ENCODE data around the gene SERPINB6. TPM values are rescaled to one million over a fixed set of nuclear protein-coding genes. Genes with fewer than 3 reads are reported as not detected.
"Not testable (repeated sequence)": the region's sequence is repeated elsewhere in the genome, so short reads cannot be mapped to it uniquely, and the experiment has no call there.

Gene SERPINB6
- total RNA-seq, 1 donor from 2014 or later: 93.8 TPM

DNA sequence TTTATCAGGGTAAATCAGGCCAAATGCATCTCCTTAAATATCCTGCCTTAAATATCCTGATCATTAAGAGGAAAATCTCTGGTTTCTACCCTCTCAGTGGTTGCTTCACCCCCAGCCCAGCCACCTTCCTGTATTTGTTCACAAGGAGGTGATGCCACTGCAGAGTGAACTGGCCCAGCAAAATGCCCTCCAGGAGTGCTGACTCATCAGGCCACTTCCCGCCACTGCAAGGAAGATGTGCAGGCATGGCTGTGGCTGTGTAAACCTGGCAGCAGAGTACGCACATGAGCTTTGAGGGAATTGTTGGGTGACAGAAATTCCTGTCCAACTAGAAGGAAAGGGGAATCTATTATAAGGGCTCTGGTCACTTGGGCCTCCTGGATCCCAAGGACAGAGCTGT lies 42.1 kb upstream of the SERPINB6 start:
- DNase-seq (ENCODE audit: extremely low spot score in 2 of 2): no peak
- no peaks in the 10 kb centered on the region for H3K27me3 ChIP-seq
- no peaks in the 10 kb centered on the region for H3K9me3 ChIP-seq
- no peak overlapping the region for H3K4me3 ChIP-seq
- peaks cover 0 to 60% of the 10 kb centered on the region in 2 donors for H3K36me3 ChIP-seq
- no peaks in the 10 kb centered on the region for H3K4me1 ChIP-seq
- TF ChIP-seq POLR2A (IDR thresholded peaks at IDR 0.05): no peak
- no peak for TF ChIP-seq CTCF (IDR thresholded peaks at IDR 0.05)
- no peak for TF ChIP-seq POLR2AphosphoS5 (IDR thresholded peaks at IDR 0.05; ENCODE audit: insufficient read depth in 1 of 2, low read depth in 1 of 2)
- H3K27ac ChIP-seq: no peak overlapping the region
- intact Hi-C loops (cut with DNase I): no loop called here

GRCh38 chr6:3011592-3011991 lies 40.2 kb upstream of the SERPINB6 start:
- TF ChIP-seq POLR2A (IDR thresholded peaks at IDR 0.05): no peak
- TF ChIP-seq CTCF (IDR thresholded peaks at IDR 0.05): no peak
- no peak for TF ChIP-seq POLR2AphosphoS5 (IDR thresholded peaks at IDR 0.05; ENCODE audit: insufficient read depth in 1 of 2, low read depth in 1 of 2)
- H3K27ac ChIP-seq: no peak overlapping the region
- DNase-seq (ENCODE audit: extremely low spot score in 2 of 2): no peak
- H3K27me3 ChIP-seq: no peaks in the 10 kb centered on the region
- H3K36me3 ChIP-seq: peaks cover 0 to 64% of the 10 kb centered on the region in 2 donors
- intact Hi-C loops (cut with DNase I): no loop called here
- H3K4me3 ChIP-seq: no peak overlapping the region
- no peaks in the 10 kb centered on the region for H3K4me1 ChIP-seq
- H3K9me3 ChIP-seq: no peaks in the 10 kb centered on the region

DNA sequence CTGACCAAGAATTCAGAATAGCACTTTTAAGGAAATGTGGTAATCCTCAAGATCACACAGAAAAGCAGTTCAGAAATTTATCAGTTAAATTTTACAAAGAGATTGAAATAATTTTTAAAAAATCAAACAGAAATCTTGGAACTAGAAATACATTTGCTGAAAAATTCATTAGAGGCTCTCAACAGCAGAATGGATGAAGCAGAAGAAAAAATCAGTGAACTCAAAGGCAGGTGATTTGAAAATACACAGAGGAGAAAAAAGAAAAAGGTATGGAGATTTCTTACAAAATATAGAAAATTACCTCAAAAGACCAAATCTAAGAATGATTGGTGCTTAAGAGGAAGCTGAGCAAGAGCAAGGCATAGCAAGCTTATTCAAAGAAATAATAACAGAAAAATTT lies 39.8 kb upstream of the SERPINB6 start:
- Histone ChIP-seq H3K4me3 (no peak overlapping the region), H3K36me3 (peaks cover 0 to 65% of the 10 kb centered on the region in 2 donors), H3K9me3 (no peaks in the 10 kb centered on the region), H3K27me3 (no peaks in the 10 kb centered on the region), H3K4me1 (no peaks in the 10 kb centered on the region), H3K27ac (no peak overlapping the region)
- TF ChIP-seq POLR2AphosphoS5 (IDR thresholded peaks at IDR 0.05; ENCODE audit: insufficient read depth in 1 of 2, low read depth in 1 of 2): no peak
- TF ChIP-seq CTCF (IDR thresholded peaks at IDR 0.05): no peak
- TF ChIP-seq POLR2A (IDR thresholded peaks at IDR 0.05): no peak
- intact Hi-C loops (cut with DNase I): no loop called here
- DNase-seq (ENCODE audit: extremely low spot score in 2 of 2): no peak

GRCh38 chr6:3009930-3010329 lies 38.6 kb upstream of the SERPINB6 start:
- no peak for TF ChIP-seq POLR2AphosphoS5 (IDR thresholded peaks at IDR 0.05; ENCODE audit: insufficient read depth in 1 of 2, low read depth in 1 of 2)
- TF ChIP-seq POLR2A (IDR thresholded peaks at IDR 0.05): no peak
- no peak for TF ChIP-seq CTCF (IDR thresholded peaks at IDR 0.05)
- peaks cover 0 to 57% of the 10 kb centered on the region in 2 donors for H3K36me3 ChIP-seq
- DNase-seq (ENCODE audit: extremely low spot score in 2 of 2): no peak

DNA sequence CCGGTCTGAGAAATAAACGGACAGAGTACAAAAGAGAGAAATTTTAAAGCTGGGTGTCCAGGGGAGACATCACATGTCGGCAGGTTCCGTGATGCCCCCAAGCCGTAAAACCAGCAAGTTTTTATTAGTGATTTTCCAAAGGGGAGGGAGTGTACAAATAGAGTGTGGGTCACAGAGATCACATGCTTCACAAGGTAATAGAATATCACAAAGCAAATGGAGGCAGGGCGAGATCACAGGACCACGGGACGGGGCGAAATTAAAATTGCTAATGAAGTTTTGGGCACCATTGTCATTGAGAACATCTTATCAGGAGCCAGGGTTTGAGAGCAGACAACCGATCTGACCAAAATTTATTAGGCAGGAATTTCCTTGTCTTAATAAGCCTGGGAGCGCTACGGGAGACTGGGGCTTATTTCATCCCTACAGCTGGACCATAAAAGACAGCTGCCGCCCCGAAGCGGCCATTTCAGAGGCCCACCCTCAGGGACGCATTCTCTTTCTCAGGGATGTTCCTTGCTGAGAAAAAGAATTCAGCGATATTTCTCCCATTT lies 37.4 kb upstream of the SERPINB6 start:
- H3K36me3 ChIP-seq: peaks cover 0 to 54% of the 10 kb centered on the region in 2 donors
- H3K27ac ChIP-seq; H3K27me3 ChIP-seq; H3K4me3 ChIP-seq; DNase-seq (ENCODE audit: extremely low spot score in 2 of 2); intact Hi-C loops (cut with DNase I); H3K4me1 ChIP-seq; H3K9me3 ChIP-seq: not testable (repeated sequence)

More at GRCh38 chr6:3009930-3010329, 38.6 kb upstream of the SERPINB6 start:
- Histone ChIP-seq H3K9me3 (no peaks in the 10 kb centered on the region), H3K4me1 (no peaks in the 10 kb centered on the region), H3K27me3 (no peaks in the 10 kb centered on the region), H3K4me3 (no peak overlapping the region), H3K27ac (no peak overlapping the region)
- intact Hi-C loops (cut with DNase I): no loop called here
